GM19193 (cell line): ENCODE measurements around the gene GEN1.

Experiments used
- POLR2A ChIP-seq: IDR thresholded peaks from 4 replicates; pipeline ENCODE4 v1.6.1; 2011; ENCODE audit not compliant: insufficient read depth, insufficient read length; ENCODE audit errors: extremely low read depth

The GEN1 gene

DNA sequence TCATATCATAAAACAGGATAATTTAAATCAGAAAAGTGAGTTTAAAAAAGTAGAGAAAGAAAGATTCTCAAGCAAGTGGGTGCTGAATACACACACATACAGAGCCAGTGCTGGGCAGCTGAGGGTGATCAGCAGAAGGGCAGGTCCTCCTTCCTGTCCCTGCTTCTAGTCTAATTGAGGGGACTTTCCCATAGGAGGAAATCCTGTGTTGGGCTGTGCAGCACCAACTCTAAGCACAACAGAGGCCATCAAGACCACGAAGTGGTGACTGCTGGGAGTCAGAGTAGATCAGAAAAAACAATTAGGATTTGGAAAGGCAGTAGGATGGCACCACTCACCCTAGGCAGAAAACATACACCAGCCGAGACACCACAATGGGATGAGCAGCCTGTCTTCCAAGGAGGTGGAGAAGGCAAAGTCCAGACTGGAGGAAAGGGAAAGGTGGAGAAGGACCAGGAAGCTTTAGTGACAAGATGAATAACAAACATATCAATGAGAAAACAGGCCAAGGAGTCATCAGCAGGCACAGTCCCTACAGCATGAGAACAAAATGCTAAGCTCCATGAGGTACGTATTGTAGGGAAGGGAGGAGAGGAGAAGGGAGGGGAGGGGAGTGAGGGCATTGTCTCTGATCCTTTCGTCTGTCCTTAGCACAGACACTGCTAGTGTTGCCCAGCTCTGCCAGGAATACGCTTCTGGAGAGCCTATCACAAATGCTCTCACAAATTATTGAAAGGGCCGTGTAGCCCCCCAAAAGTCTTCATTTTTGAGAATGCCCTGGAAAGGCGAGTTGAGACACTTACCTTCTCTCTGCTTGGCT lies 45.6 kb downstream of the GEN1 start:
- no peak for TF ChIP-seq POLR2A

DNA sequence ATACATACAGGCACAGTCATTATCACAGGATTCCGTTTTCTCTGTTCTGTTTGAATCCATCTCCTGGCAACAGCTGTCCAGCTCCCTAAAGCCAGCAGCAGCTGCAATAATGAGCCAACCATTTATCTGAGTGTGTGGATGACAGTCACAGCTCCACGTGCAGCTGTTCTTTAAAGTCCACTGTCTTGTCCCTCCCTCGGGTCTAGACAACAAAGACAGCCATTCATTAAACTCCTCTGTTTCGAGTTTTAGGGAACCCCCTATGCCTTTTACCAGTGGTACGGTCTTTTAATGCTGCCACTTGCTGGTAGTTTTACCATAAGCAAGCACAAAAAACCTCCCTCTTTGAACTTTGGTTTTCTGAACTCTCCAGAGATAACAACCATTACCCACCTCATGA lies 46.3 kb downstream of the GEN1 start:
- no peak for TF ChIP-seq POLR2A

DNA sequence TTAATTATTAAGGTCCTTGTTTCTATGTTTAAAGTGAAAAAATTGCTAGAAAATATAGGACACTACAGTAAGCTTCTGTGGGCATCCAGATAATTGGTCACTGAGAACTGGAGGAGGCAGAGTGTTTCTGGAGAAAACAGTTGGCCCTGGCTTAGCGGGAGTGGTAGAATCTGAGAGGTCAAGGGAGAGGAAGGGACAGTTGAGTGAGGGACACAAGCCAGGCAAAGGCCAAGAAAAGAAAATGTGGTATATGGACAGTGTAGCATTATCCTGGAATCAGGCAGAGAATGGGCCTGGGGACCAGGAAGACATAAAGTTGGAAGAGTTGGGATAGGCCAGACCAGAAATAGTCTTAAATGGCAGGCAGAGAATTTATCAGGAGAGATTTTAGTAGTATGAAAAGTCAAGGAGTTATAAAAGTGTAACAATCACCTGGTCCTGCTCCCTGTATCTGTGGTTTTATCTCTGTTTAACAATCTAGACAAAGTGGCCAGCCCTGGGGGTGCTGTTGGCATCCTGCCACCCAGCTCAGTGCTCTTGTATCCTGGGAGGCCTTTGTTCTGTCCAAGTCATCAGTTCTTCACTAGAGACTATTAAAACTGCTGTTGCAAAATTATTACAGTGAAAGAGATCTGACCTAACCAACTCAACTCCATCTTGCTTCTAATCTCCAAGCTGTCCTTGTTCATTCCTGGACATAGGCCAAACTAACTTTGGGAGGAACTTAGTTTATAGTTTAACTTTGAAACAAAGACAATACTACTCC lies 46.9 kb downstream of the GEN1 start:
- no peak for TF ChIP-seq POLR2A

DNA sequence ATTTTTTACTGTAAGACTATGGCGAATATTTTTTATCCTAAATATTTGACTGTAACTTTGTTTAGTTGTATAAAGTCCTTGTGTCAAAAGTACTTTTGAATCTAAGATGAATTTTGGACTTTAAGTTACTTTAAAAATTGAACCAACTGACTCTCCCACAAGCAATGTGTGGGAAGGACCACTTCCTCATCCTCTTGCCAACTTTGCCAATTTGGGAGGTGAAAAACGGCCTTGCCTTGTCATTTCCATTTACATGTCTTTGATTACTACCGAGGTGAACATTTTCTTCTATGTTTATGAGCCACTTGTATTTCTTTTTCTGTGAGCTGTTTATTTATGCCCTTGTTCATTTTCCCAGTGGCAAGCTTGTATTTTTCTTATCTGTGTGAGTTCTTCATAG lies 49.6 kb downstream of the GEN1 start:
- TF ChIP-seq POLR2A = no peak

DNA sequence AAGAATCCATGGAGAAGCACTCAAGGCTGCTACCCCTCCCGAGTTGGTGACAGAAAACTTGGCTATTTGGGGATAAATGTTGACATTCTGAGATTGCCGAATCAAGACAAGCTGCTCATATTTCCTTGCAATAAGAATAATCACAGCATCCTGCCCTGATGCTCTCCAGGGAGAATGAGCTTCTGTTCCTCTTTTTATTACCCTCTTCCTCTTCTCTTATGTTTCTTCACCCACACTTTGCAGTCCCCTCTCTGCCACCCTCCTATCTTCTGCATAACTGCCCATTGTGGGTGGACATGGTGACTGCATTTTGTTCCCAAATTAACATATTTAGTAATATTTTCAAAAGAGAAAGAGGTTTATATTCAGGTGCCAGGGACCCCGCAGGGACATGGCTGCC lies 50.4 kb downstream of the GEN1 start:
- no peak for TF ChIP-seq POLR2A

DNA sequence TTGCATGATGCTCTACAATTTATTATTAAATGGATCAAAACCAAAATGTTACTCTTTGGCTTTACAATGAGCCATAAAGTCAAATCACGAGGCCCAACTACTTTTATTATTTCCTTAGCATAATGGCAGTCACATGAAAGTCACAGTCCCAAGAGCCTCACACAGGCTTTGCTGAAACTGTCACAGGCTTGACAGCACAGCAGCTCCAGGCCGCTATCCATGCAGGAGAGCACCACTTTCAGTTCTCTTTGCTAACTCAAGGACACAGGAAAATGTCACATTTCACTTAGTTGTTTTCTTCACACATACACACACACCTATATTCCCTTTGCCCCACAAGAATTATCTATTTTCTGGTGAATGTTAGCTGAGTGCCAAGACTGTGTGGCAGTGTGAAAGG lies 51.2 kb downstream of the GEN1 start:
- TF ChIP-seq POLR2A = no peak

DNA sequence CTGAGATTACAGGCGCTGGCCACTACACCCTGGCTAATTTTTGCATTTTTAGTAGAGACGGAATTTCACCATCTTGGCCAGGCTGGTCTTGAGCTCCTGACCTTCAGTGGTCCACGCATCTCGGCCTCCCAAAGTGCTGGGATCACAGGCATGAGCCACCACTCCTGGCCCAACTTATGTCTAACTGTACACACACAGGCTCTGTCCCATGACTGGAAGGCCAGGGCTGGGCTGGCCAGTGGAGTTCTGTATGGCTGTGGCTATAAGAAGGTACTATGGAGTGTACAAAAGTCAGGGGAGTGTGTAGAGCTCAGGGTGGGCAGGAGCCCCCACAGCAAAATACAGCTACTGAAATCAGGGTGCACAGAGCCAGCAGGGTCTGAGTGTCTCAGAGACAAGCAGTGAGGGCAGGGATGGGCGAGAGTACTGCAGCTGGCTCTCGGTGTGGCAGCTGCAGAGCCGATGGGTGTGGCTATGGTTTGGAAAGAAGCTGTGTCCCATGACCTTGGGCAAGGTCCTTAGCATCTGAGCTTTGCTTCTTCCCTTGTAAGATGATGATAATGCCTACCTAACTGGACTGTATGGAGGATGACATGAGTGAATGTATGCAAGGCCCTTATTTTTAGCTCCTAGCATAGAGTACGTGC lies 51.9 kb downstream of the GEN1 start:
- TF ChIP-seq POLR2A = no peak

DNA sequence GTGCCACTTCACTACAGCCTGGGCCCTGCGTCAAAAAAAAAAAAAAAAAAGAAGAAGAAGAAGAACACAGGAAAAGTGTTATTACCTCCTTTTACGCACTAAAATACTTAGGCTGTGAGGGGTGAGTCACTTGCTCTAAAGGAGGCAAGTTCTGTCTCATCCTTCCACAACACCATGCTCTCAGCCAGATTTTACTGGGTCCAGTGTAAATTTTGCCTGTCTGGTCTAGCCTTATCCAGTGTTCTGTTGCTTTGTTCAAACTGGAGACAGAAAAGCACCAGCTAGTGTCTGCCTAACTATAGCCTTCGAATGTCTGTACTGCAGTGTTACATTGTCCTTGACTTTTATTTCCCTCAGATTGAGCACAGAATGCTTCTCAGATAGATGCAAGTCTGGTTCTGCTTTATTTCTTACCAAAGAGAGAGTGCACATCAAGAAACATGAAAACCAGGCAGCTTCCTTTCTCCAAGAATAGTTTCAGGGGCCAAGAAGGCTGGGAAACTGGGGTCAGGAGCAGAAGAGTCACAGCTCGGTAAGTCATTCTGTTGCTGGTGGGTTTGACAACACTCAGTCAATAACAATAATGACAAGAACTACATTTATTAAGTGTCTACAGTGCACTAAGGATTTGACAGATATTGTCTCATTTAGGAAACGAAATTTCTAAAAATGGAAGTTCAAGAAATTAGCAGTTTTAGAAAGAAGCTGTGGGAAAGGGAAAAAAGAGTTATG lies 59.2 kb downstream of the GEN1 start:
- TF ChIP-seq POLR2A = no peak

DNA sequence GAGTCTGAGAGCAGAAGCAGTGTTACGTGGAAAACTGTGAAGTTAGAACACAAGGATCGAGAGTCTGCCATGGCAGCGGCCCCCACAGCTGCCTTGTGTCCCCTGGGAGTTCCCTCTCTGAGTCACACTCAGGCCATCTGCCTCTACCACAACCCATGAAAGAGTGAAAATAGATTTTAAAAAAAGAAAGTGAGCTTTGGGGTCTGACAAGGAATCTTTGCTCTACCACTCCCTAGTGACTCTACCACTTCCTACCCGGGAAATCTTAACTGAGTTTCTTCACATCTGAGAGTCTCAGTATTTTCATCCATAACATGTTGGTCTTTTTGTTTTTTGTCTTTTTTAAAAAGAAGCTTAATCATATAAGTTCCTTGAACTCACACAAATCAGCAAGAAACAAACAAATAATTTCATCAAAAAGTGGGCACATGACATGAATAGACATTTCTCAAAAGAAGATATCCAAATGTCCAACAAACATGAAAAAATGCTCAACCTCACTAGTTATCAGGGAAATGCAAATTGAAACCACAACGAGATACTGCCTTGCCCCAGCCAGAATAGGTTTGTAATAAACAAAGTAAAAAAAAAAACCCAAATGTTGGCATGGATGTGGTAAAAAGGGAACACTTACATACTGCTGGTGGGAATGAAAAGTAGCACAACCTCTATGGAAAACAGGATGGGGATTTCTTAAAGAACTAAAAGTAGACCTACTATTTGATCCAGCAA lies 60.0 kb downstream of the GEN1 start:
- no peak for TF ChIP-seq POLR2A

DNA sequence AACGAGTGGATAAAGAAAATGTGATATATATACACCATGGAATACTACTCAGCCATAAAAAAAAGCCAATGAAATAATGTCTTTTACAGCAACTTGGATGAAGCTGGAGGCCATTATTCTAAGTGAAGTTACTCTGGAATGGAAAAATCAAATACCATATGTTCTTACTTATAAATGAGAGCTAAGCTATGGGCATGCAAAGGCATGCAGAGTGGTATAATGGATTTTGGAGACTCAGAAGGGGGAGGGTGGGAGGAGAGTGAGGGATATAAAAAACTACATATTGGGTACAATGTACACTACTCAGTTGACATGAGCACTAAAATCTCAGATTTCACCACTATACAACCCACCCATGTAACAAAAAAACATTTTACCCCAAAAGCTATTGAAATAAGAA lies 60.7 kb downstream of the GEN1 start:
- no peak for TF ChIP-seq POLR2A

DNA sequence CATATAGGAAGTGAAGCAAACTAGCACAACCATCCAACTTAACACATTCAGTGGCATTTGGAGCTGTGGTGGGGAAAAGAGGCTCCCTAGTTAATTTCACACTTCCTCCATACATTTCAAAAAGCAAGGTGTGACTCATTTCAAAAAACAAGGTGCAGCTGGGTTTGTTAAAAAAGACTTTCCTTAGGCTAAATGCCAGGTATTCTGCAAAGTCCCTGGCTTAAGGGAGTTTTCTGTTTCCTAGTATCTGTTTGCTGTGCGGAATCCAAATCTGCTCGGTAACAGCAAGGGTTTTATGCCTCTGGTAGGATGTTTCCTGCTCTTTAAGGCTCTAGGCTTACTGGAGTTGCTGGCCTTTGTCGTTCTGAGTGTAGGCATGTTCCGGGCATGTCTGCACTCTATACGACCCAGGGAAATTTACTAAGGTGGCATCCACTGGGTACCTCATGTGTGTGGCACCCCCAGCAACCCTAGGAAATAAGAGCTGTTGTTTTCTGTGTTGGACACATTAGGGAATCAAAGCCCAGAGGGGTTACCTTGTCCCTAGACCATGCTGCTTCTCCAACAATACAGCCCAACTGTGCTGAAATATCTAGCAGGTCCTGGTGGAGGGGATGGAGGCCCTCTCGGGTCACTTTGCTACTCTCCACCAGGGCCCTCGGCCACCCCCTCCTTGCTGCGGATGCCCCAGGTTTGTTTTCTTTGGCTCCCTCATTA lies 61.7 kb downstream of the GEN1 start:
- TF ChIP-seq POLR2A = no peak

DNA sequence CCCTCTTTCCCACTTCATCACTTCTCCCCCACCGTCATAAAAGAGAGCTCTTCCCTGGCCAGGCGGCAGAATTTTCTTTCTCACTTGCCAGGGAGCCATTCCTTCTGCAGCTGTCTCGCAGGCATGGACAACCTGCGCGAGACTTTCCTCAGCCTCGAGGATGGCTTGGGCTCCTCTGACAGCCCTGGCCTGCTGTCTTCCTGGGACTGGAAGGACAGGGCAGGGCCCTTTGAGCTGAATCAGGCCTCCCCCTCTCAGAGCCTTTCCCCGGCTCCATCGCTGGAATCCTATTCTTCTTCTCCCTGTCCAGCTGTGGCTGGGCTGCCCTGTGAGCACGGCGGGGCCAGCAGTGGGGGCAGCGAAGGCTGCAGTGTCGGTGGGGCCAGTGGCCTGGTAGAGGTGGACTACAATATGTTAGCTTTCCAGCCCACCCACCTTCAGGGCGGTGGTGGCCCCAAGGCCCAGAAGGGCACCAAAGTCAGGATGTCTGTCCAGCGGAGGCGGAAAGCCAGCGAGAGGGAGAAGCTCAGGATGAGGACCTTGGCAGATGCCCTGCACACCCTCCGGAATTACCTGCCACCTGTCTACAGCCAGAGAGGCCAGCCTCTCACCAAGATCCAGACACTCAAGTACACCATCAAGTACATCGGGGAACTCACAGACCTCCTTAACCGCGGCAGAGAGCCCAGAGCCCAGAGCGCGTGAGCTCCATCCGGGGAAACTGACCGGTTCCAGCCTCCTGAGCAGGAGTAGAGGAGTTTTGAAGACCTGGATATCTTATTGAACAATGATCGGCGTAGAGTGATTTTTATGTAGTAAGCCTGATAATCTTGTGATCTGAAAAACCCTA lies 62.7 kb downstream of the GEN1 start, which contains the start of gene MSGN1:
Gene MSGN1, plus strand, starts transcription at position 65 of the 850 bp plus-strand sequence. Its CDS starts 59 bp downstream, at position 124.
- no peak for TF ChIP-seq POLR2A
